Heart left ventricle (tissue), 16 donors: ENCODE measurements around the gene EBLN2. TPM values are rescaled to one million over a fixed set of nuclear protein-coding genes. Genes with fewer than 3 reads are reported as not detected.

Experiments used
- ATAC-seq, 4 donors: fragments of 200-7000 bp; cut with Tn5 transposase; one replicate each; pipeline ENCODE4 v1.9.1; 2020 to 2022; ENCODE audit warnings: moderate library complexity in 4 of 4, mild to moderate bottlenecking in 3 of 4, moderate number of reproducible peaks in 1 of 4
- DNase-seq, 5 donors: peaks; one replicate each; pipeline ENCODE4 v3.0.0-alpha.2; 2020
- H3K27ac ChIP-seq, 12 donors: fragments of 200-600 bp; sonication (generic) in 4 of 12; one replicate each; pipeline versions ENCODE4 v1.5.0 to v1.8.0; 2016 to 2022; ENCODE audit warnings: mild to moderate bottlenecking in 2 of 12
- H3K27me3 ChIP-seq, 9 donors: fragments of 200-600 bp; sonication (generic) in 2 of 9; one replicate each; pipeline versions ENCODE4 v1.5.1 to v1.8.0; 2016 to 2022; ENCODE audit warnings: mild to moderate bottlenecking in 3 of 9
- H3K36me3 ChIP-seq, 9 donors: fragments of 200-600 bp; sonication (generic) in 2 of 9; one replicate each; pipeline versions ENCODE4 v1.5.0 to v1.8.0; 2018 to 2022; ENCODE audit warnings: mild to moderate bottlenecking in 2 of 9
- H3K4me1 ChIP-seq, 12 donors: fragments of 200-600 bp; sonication (generic) in 4 of 12; one replicate each; pipeline versions ENCODE4 v1.5.0 to v1.8.0; 2016 to 2022; ENCODE audit warnings: mild to moderate bottlenecking in 3 of 12
- H3K4me3 ChIP-seq, 12 donors: fragments of 200-600 bp; sonication (generic) in 4 of 12; one replicate each; pipeline versions ENCODE4 v1.5.0 to v1.8.0; 2017 to 2022; ENCODE audit warnings: mild to moderate bottlenecking in 9 of 12, moderate library complexity in 4 of 12
- H3K9me3 ChIP-seq, 12 donors: fragments of 200-600 bp; sonication (generic) in 4 of 12; one replicate each; pipeline versions ENCODE4 v1.5.0 to v1.8.0; 2016 to 2022; ENCODE audit warnings: mild to moderate bottlenecking in 1 of 12
- CTCF ChIP-seq, 12 donors: fragments of 200-600 bp; sonication (generic) in 4 of 12; IDR thresholded peaks; one replicate each; pipeline versions ENCODE4 v1.5.0 to v1.8.0; 2018 to 2022; ENCODE audit warnings: antibody characterized with exemption in 12 of 12, mild to moderate bottlenecking in 5 of 12
- POLR2A ChIP-seq, 2 donors: fragments of 450-650 bp; IDR thresholded peaks; one replicate each; pipeline ENCODE4 v1.6.1; 2017; ENCODE audit warnings: antibody characterized with exemption in 2 of 2, mild to moderate bottlenecking in 2 of 2, moderate library complexity in 2 of 2
- WGBS, 4 donors: extraction: QIAGEN DNeasy Blood & Tissue Kit in 2 of 4; methylation state at CpG; one replicate each; pipeline versions ENCODE4 v1.1.5 to v1.1.7; 2013 to 2018; 5-methylcytosine and 5-hydroxymethylcytosine counted together
- intact Hi-C, 10 donors: fragments of 100-400 bp; cut with DNase I; formaldehyde crosslinking; loops; one replicate each; pipeline versions ENCODE4 v1.11.1 to v1.14.2; 2022
- polyA plus RNA-seq, 2 donors: library from polyadenylated mRNA; stranded (reverse); fragments of 200-250 nt; gene quantifications; one replicate each; pipeline ENCODE4 v1.2.3, GENCODE V29; 2013
- total RNA-seq, 9 donors: library from RNA; depleted of rRNA in 2 of 9; stranded (reverse); fragments of >200 nt in 2 of 9; fragmentation: NEBNext Ultra II Directional in 3 of 9; extraction: Animal tissue kit (Norgen Biotek cat#: 25700) in 3 of 9; gene quantifications; one replicate each; pipeline versions ENCODE4 v1.1.0 to v1.2.4, GENCODE V29; 2016 to 2023
- donor health status: ischemic (EF 13 %, LVEDD 7.1; RV severe dilation, severe dysfunction).
- donor health status: healthy with polysubstance abuse.
- donor health status: DM: no; HTN: yes; CAD: no.
- donor health status: DM: no; HTN: no; CAD: no.
- donor health status: ischemic (EF 25% LVEDD 6.9; RV normal size, moderate dysfunction).
- donor health status: ischemic (EF 25% LVEDD 5.7; RV mildly dilated, moderate dysfunction).
- donor health status: healthy.
- donor health status: DM: yes; HTN: yes; CAD: no.
- donor health status: ischemic (EF 35%, LVEDD 5.7; RV mildly dilated, moderate dysfunction).
- donor health status: nonischemic (EF 11% LVEDD 7.7; RV severe dilation, severe dysfunction).
- donor health status: DM: yes; HTN: yes; CAD: no.
- donor health status: PGD.
- donor health status: ischemic (EF 29% LVEDD 5.4; RV normal size, mild dysfunction).
- donor health status: nonischemic (EF 23%, LVEDD 6.1; RV moderate dilation, normal function).

The EBLN2 gene
- total and polyA plus RNA-seq, 11 donors, result 0.24 to 2.5 (median 1.1) TPM

- ATAC-seq, result no peak
- Histone ChIP-seq H3K27me3 (no peaks in the 10 kb centered on the region), H3K9me3 (no peaks in the 10 kb centered on the region), H3K36me3 (no peaks in the 10 kb centered on the region), H3K4me1 (no peaks in the 10 kb centered on the region), H3K27ac (no peak overlapping the region), H3K4me3 (no peak overlapping the region)
- intact Hi-C loops, result loop anchor here in 1 of 10 donors (10.0 kb wide), 1 partner anchor 737 kb away; no protein-coding TSS in a partner anchor
- 78 to 86% (median 82%) methylated on average over 5 of the region's 5 CpGs for WGBS, 4 donors
- TF ChIP-seq POLR2A (IDR thresholded peaks at IDR 0.05) (no peak), CTCF (IDR thresholded peaks at IDR 0.05) (no peak)
- DNase-seq, result no peak
Observed at GRCh38 chr3:73107676-73108187, 46.3 kb downstream of the EBLN2 start.

- ATAC-seq (no peak), DNase-seq (no peak)
- H3K27ac ChIP-seq, result no peak overlapping the region
- H3K36me3 ChIP-seq, result no peaks in the 10 kb centered on the region
- H3K4me1 ChIP-seq, result no peaks in the 10 kb centered on the region
- H3K9me3 ChIP-seq, result no peaks in the 10 kb centered on the region
- no peaks in the 10 kb centered on the region for H3K27me3 ChIP-seq
- H3K4me3 ChIP-seq, result no peak overlapping the region
- 88 to 93% (median 92%) methylated on average over 3 of the region's 3 CpGs for WGBS, 4 donors
- intact Hi-C loops, result loop anchor here in 1 of 10 donors (10.0 kb wide), 1 partner anchor 736 kb away; no protein-coding TSS in a partner anchor
- TF ChIP-seq POLR2A (IDR thresholded peaks at IDR 0.05), result no peak
- TF ChIP-seq CTCF (IDR thresholded peaks at IDR 0.05), result no peak
Observed at GRCh38 chr3:73108750-73109149, 47.3 kb downstream of the EBLN2 start.

- Histone ChIP-seq H3K27me3 (no peaks in the 10 kb centered on the region), H3K9me3 (no peaks in the 10 kb centered on the region), H3K4me3 (no peak overlapping the region), H3K4me1 (no peaks in the 10 kb centered on the region), H3K36me3 (no peaks in the 10 kb centered on the region), H3K27ac (no peak overlapping the region)
- intact Hi-C loops, result no loop called here
- ATAC-seq (no peak), DNase-seq (no peak)
- WGBS, 4 donors, result 81 to 85% (median 84%) methylated on average over 20 of the region's 20 CpGs
- no peak for TF ChIP-seq CTCF (IDR thresholded peaks at IDR 0.05)
- TF ChIP-seq POLR2A (IDR thresholded peaks at IDR 0.05), result no peak
Observed at GRCh38 chr3:73110530-73110929, 49.1 kb downstream of the EBLN2 start.

Other genes with a start within 250 kb of the EBLN2 start
- gene SHQ1, start 213.2 kb upstream of the EBLN2 start, total RNA-seq, result 10 to 100 TPM; 13.6 to 26.0 (median 19.9) TPM
- 10 to 100 TPM in 1 of 2 donors, 1 to 10 TPM in 1; 7.2 to 24.9 TPM for gene SHQ1, start 213.2 kb upstream of the EBLN2 start, polyA plus RNA-seq
- 10 to 100 TPM; 12.7 to 35.2 (median 17.7) TPM for gene GXYLT2, start 173.6 kb upstream of the EBLN2 start, total RNA-seq
- 1 to 10 TPM; 3.4 to 5.1 TPM for gene GXYLT2, start 173.6 kb upstream of the EBLN2 start, polyA plus RNA-seq
- gene PPP4R2, start 64.8 kb upstream of the EBLN2 start, total RNA-seq, result 10 to 100 TPM; 41.2 to 69.7 (median 50.0) TPM
- 10 to 100 TPM; 17.0 to 22.0 TPM for gene PPP4R2, start 64.8 kb upstream of the EBLN2 start, polyA plus RNA-seq